GM12873 (cell line): ENCODE results near the gene GALK2.

Experiments
- TF ChIP-seq, protein P1 (sequence below): IDR thresholded peaks from 2 replicates; pipeline ENCODE4 v1.5.1; 2012; ENCODE audit warnings: low read depth, mild to moderate bottlenecking, moderate library complexity, low read length, control low read depth; ENCODE audit not compliant: insufficient read depth; ENCODE audit errors: missing control alignments

Gene GALK2

GRCh38 chr15:49278751-49279150 lies 108.7 kb downstream of the GALK2 start:
- TF ChIP-seq, protein P1, sequence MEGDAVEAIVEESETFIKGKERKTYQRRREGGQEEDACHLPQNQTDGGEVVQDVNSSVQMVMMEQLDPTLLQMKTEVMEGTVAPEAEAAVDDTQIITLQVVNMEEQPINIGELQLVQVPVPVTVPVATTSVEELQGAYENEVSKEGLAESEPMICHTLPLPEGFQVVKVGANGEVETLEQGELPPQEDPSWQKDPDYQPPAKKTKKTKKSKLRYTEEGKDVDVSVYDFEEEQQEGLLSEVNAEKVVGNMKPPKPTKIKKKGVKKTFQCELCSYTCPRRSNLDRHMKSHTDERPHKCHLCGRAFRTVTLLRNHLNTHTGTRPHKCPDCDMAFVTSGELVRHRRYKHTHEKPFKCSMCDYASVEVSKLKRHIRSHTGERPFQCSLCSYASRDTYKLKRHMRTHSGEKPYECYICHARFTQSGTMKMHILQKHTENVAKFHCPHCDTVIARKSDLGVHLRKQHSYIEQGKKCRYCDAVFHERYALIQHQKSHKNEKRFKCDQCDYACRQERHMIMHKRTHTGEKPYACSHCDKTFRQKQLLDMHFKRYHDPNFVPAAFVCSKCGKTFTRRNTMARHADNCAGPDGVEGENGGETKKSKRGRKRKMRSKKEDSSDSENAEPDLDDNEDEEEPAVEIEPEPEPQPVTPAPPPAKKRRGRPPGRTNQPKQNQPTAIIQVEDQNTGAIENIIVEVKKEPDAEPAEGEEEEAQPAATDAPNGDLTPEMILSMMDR = no peak

GRCh38 chr15:49279521-49280456 lies 109.7 kb downstream of the GALK2 start:
- TF ChIP-seq, protein P1 = no peak

DNA sequence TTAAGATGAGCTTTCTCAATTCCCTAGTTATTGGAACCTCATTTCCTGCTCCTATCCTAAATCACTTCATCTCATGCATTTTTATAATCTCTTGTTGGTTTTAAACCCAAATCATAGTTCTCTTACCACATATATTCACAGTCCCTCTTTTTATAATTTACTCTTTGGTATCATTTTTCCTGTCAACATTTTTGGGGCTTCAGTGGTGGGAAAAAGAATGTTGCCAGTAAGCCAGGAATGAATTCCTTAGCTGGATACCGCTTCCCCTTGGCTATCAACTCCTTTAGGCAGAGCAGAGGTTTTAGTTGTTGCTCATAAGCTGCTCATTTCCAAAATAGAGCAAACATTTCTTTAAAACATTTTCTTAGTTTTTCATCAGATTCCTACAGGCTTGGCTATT lies 112.3 kb downstream of the GALK2 start:
- TF ChIP-seq, protein P1 = no peak

- TF ChIP-seq, protein P1 = no peak
Observed at GRCh38 chr15:49286649-49287404, 116.8 kb downstream of the GALK2 start.

DNA sequence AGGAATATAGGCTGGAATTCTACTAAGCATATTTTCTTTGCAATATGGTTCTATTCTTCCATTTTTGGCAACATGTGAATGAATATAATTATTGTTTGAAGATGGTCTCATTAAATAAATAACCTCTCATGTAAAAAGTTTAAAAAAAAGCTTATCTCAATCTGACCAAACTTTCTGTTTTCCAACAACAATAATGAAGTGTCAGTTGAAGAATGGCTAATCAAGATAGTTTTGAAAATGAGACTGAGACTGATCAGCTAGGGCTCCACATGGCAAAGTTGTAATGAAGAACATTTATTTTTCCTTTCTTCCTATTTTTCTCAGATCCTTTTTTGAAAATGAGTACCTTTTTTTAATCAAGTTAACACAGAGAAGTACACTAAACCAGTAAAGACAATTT lies 117.4 kb downstream of the GALK2 start:
- TF ChIP-seq, protein P1 = no peak

DNA sequence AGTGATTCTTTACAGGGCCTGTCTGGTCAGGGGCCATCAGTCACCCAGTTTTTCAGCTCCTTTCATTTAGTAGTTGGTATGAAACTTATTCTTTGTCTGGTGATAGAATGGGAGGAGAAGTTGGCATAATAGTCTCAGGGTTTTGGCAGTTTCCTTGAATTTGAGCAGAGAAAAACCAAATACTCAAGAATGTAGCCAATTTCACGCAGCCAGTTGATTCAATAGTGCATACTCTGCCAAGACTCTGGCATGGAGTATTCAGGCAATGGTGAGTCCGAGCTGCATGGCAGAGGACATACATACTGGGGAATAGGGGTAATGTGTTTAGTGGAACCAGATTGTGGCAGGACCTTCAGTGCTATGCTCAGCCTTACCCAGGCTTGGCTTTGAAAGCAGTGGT lies 118.3 kb downstream of the GALK2 start:
- TF ChIP-seq, protein P1 = no peak

GRCh38 chr15:49290191-49290590 lies 120.1 kb downstream of the GALK2 start:
- TF ChIP-seq, protein P1 = no peak
